ENCODE data around the gene ZBTB20. TPM values are rescaled to one million over a fixed set of nuclear protein-coding genes. Genes with fewer than 3 reads are reported as not detected.

Gene ZBTB20
- total RNA-seq, 1 donor from 2014 or later = 8.8 TPM

DNA sequence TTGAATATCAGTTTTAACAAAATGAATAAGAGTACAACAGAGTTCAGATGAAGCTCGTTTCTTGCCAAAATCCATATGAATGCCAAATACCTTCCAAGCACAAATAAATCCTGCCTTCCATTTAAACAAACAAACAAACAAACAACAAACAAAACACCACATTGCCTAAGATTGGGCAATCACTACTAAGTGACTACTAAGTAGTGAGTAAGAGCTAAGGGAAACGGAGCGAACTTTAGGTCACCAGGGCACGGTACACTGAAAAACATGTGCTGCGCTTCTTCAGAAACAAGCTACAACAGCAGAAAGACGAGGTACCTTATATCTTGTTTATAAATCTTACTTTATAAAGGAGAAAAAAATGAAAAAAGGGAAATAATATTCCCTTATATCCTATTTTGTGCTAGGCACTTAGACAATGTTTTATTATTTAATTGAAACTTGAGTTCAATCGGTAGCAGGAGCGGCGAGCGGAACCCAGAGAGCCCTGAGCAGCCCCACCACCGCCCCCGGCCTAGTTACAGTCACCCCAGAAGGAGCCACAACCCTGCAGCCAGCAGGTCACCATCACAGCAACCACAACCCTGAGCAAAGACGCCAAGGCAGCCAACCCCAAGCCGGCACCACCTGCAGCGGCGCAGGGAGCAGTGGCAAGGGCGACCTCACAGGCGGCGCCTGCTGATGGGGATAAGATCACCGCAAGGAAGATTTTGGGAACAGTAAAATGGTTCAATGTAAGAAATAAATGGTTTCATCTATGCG lies 216.9 kb downstream of the ZBTB20 start:
- DNase-seq (ENCODE audit: low read depth, low spot score) = no peak

GRCh38 chr3:114928989-114929640 lies 218.0 kb downstream of the ZBTB20 start:
- DNase-seq (ENCODE audit: low read depth, low spot score) = no peak

GRCh38 chr3:114904633-114905032 lies 242.5 kb downstream of the ZBTB20 start:
- no peak for DNase-seq (ENCODE audit: low read depth, low spot score)

DNA sequence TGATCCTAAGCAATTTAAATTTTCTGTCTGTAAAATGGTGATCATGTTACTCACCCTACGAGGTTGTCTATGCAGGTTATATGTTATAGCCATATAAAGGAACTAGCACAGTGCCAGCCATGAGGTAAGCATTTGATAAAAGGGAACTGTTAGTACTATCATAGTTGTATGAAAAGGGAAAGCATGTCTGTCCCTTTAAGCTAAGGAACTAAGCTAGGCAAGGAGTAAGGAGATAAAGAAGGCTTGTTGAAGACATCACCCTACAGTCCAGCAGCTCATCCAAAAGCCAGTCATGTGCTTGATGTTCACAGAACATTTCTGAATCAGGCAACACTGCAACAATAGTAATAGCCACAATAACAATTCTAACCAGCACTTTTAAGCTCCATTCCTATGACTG lies 243.9 kb downstream of the ZBTB20 start:
- DNase-seq (ENCODE audit: low read depth, low spot score) = no peak

- DNase-seq (ENCODE audit: low read depth, low spot score) = no peak
Observed at GRCh38 chr3:114902691-114903101, 244.4 kb downstream of the ZBTB20 start.

- no peak for DNase-seq (ENCODE audit: low read depth, low spot score)
Observed at GRCh38 chr3:114900908-114901307, 246.2 kb downstream of the ZBTB20 start.

DNA sequence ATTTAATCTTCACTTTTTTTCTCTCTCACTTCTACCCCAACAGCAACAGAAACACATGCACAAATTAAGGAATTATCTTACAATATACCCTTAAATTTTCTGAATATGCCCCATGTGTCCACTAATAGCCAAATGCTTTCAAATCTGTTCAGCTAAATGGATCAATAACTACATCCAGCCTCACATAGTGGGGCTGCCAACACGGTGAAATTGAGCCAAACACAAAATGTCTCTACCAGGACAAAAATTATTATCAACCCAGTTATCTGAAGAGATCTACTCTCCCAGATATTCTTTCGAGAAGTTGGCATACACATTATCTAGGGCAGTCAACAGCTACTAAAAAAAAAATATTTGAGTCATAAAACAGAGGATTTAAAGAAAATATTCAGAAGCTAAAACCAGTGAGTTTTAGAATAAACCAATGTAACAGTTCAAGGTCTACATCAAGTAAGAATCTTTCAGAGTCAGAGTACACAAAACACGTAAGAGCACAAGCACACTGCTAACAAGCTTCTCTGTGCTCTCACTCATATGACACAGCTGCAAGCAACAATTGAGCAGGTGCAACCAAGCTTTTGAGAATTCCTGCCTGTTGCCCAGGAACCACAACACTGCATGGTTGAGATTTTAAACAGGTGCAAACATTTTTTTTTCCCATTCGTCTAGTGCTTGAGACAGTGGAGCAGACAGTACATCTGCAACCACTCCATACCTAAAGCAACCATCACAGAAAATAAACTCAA lies 247.7 kb downstream of the ZBTB20 start:
- DNase-seq (ENCODE audit: low read depth, low spot score) = no peak

DNA sequence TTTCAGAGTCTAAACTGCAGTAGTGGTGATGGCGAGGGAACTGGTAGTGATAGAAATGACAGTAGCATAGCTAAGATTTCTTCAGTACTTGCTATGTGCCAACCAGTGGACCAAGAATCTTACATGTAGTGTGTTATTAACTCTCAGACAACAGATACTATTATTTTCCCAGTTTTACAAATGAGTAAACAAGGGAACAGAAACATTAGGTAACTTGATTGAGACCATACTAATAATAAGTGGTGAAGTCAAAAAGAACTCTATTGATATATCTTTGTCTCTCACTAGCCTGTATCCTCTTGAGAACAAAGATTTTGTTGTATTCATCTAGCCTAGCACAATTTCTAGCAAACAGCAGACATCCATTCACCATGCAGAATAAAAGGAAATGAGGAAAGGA lies 250.1 kb downstream of the ZBTB20 start:
- DNase-seq (ENCODE audit: low read depth, low spot score) = no peak

DNA sequence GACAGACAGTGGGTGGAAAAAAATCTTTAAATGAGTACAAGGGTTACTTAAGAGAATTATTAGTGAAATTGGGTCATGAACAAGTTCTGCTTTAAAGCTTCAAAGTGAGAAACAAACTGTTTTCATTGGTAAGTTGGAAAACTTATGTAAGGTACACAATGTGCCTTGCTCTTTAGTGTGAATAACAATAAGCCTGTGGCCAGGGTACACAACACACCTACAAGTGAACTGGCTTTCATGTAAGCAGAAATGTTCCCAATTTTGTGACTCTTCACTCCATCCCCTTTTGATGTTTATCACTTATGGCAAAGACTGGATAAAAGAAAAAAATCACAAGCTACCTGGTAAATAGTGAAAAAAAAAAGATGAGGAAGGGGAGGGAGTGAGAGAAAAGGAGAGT lies 253.7 kb downstream of the ZBTB20 start:
- DNase-seq (ENCODE audit: low read depth, low spot score) = no peak

DNA sequence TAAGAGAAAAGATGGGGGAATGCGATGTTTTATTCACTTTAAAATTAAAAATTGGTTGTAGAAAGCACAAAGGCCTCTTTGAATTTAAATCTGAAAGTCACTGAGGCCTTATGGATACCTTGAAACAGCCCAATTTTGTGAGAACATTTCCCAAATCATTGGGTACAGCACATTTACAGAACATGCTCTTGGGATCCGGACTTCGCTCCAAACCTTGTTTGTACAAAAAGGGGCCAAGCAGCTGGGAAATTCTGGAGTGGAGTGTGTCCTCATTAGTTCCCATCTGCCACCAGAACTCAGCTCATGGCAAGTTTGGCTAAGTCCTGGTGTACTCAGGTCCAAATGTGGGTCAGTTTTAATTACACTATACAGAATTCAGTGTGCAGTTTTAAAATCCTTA lies 254.2 kb downstream of the ZBTB20 start:
- DNase-seq (ENCODE audit: low read depth, low spot score) = no peak

GRCh38 chr3:114892131-114892879 lies 254.8 kb downstream of the ZBTB20 start:
- DNase-seq (ENCODE audit: low read depth, low spot score) = no peak

- DNase-seq (ENCODE audit: low read depth, low spot score) = no peak
Observed at GRCh38 chr3:114887806-114888205, 259.3 kb downstream of the ZBTB20 start.

GRCh38 chr3:114886905-114887304 lies 260.2 kb downstream of the ZBTB20 start:
- DNase-seq (ENCODE audit: low read depth, low spot score) = no peak

DNA sequence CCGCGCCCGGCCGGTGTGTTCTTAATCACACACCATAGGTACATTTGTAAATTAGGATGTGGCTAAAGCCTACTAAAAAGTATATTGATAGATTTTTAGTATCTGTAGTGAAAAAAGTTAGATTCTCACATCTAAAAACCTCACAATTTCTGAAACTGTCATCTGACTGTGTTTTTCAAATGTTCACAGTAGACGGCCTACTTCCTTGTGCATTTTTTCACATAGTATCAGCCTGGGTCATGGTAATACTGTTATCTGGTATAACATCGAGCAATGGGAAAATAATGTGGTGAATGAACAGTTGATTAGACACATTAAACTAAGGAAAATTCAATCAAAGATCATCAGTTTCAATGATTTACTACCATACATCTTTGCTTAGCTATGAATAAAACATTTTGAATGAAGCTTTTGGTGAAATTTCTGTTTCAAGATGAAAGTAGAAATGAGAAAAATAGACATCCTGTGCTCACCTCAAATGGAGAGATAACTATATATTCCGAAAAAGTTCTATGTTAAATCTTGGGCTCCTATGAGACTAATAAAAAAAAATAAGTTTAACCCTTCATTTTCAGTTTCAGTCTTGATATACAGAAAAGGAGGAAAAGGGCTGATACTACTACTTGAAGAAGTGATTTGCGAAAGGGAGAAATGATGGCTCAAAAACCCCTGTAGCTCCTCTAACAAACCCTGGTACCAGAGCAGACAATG lies 262.7 kb downstream of the ZBTB20 start:
- no peak for DNase-seq (ENCODE audit: low read depth, low spot score)

- DNase-seq (ENCODE audit: low read depth, low spot score) = no peak
Observed at GRCh38 chr3:114880078-114880477, 267.0 kb downstream of the ZBTB20 start.

DNA sequence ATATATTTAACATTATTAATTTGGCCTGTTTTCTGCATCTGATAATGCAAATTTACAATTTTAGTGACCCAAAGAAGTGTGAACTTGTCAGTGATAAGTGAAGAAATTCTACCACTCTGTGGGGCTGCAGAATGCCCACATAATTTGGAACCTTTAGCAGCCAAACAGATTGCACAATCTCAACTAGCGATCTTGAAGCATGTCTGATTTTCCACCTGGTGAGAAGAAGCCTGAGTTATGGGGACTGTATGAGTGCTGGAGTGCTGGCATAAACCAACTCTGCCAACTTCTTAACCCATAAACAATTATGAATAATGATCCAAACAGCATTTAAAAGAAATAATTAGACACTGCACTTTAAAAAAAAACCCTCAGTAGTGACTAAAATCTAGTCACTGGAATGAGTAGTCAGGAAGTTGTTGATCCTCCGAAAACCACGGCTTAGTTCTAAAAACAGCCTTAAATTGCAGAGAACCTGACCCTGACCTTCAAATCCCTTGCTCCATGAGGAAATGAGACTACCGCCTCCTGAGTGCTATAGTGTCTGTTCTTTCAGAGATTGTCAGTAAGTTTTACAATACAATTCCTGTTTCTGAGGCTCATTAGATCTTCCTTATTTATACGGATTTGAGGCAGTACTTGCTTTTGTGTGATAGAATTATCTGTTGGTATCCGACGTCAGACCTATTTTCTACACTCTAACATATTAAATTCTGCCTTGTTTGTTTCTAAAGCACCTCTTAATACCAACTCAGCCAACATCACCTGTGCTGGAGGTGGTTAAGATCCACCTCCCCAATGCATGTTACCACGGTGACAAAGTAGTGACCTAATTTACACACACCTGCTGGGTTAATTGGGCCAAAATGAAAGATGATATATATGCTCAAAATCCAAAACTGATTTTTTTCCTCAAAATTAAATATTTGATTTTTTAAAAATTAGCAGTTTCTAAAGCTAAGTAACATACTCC lies 267.7 kb downstream of the ZBTB20 start:
- DNase-seq (ENCODE audit: low read depth, low spot score) = no peak

GRCh38 chr3:114878114-114878839 lies 268.8 kb downstream of the ZBTB20 start:
- DNase-seq (ENCODE audit: low read depth, low spot score) = no peak

DNA sequence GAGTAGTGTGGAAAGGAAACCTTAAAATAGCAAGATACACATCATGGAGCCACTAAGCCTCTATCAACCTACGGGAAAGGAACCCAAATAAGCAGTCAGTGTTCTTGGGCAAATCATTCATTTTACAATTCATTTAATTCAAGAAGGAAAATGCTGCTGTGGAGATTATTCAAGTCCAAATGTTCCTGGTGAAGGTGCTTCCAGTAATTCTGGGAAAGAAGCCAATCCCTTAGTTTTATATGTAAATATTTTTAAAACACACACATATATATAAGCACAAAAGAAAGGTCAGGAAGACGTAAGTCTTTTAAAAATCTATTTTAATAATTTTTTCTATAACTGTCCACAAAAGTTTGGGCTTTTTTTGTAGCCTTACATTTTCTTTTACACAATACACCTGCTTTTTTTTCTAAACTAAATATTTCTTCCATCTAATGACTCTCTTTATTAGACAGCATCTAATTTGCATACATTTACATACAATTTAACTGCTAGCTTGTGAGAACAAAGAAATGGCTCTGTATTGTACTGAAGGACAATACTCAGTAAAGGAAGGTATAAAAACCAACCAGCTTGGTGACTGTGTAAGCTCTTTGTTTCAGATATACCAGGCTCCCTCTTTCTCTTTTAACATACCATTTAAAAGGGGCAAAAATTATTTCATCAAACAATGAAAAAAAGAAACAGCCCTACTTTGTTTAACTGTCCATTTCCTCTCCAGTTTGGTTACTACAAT lies 269.5 kb downstream of the ZBTB20 start:
- DNase-seq (ENCODE audit: low read depth, low spot score) = no peak
